B cell (primary cell): ENCODE data around the gene PMPCA. TPM values are rescaled to one million over a fixed set of nuclear protein-coding genes. Genes with fewer than 3 reads are reported as not detected.

Experiments used
- ATAC-seq: fragments of 200-7000 bp; cut with Tn5 transposase; one replicate; pipeline ENCODE4 v1.10.0; 2021; ENCODE audit warnings: low read depth, mild to moderate bottlenecking, moderate number of reproducible peaks, moderate library complexity
- CTCF ChIA-PET: fragments of 350-600 bp; sonication (Branson Sonifier 250); formaldehyde crosslinking; loops from one replicate; lab custom pipeline; 2021; ENCODE audit warnings: antibody characterized with exemption, inconsistent platforms; lab: Charles Lee
- POLR2A ChIA-PET: fragments of 350-600 bp; sonication (Branson Sonifier 250); formaldehyde crosslinking; loops from one replicate; lab custom pipeline; 2021; ENCODE audit warnings: antibody characterized with exemption; lab: Charles Lee
- DNase-seq: peaks from one replicate; pipeline ENCODE4 v3.0.0; 2013
- H2AFZ ChIP-seq: 2 replicates; pipeline ENCODE4 v1.6.1; 2012; ENCODE audit warnings: mild to moderate bottlenecking, low read depth, low read length; ENCODE audit not compliant: insufficient read depth, poor library complexity, severe bottlenecking
- H3K27ac ChIP-seq, 2 donors: 1 replicate in 1 of 2; 2 replicates in 1 of 2; pipeline ENCODE4 v1.5.1; 2012 to 2013; ENCODE audit warnings: low read length in 2 of 2, mild to moderate bottlenecking in 2 of 2, moderate library complexity in 1 of 2
- H3K27me3 ChIP-seq, 4 experiments: fragments of 200-600 bp in 1 of 4; sonication (generic) in 1 of 4; replicated peaks in 1 of 4; 1 replicate in 2 of 4; 2 replicates in 2 of 4; pipeline versions ENCODE4 v1.6.1 to v1.7.0; 2013 to 2016; ENCODE audit warnings: low read length in 3 of 4, mild to moderate bottlenecking in 2 of 4, mixed read lengths in 1 of 4, moderate library complexity in 1 of 4; ENCODE audit not compliant: insufficient read depth in 4 of 4, control insufficient read depth in 3 of 4; ENCODE audit errors: control extremely low read depth in 1 of 4
- H3K36me3 ChIP-seq, 2 experiments: replicated peaks in 1 of 2; 1 replicate in 1 of 2; 2 replicates in 1 of 2; pipeline versions ENCODE4 v1.6.1 to v1.7.1; 2013; ENCODE audit warnings: low read length in 1 of 2; ENCODE audit not compliant: insufficient read depth in 2 of 2, control insufficient read depth in 1 of 2; ENCODE audit errors: control extremely low read depth in 1 of 2, extremely low read depth in 1 of 2
- H3K4me1 ChIP-seq, 2 donors: fragments of 200-600 bp in 1 of 2; sonication (generic) in 1 of 2; 1 replicate in 1 of 2; 2 replicates in 1 of 2; pipeline versions ENCODE4 v1.5.1 to v1.6.1; 2013 to 2017; ENCODE audit warnings: low read length in 2 of 2; ENCODE audit not compliant: control insufficient read depth in 2 of 2, insufficient read depth in 2 of 2
- H3K4me2 ChIP-seq: replicated peaks from 2 replicates; pipeline ENCODE3; 2012; ENCODE audit warnings: mild to moderate bottlenecking, low read depth, low read length; ENCODE audit not compliant: poor library complexity, severe bottlenecking
- H3K4me3 ChIP-seq, 5 experiments: fragments of 200-600 bp in 1 of 5; sonication (generic) in 1 of 5; 1 replicate in 3 of 5; 2 replicates in 2 of 5; pipeline versions ENCODE4 v1.5.1 to v1.7.0; 2011 to 2016; ENCODE audit warnings: low read length in 4 of 5, mild to moderate bottlenecking in 4 of 5, low read depth in 2 of 5, control low read depth in 1 of 5, moderate library complexity in 1 of 5; ENCODE audit not compliant: insufficient read depth in 1 of 5; ENCODE audit errors: control extremely low read depth in 1 of 5, extremely low read depth in 1 of 5
- H3K79me2 ChIP-seq: fragments of 200-600 bp; sonication (generic); one replicate; pipeline ENCODE4 v1.6.0; 2016; ENCODE audit warnings: low read length; ENCODE audit not compliant: control insufficient read depth, insufficient read depth
- H3K9ac ChIP-seq: fragments of 200-600 bp; sonication (generic); 2 replicates; pipeline ENCODE4 v1.6.1; 2017; ENCODE audit warnings: mild to moderate bottlenecking, low read length, moderate library complexity
- H3K9me3 ChIP-seq, 3 donors: one replicate each; pipeline versions ENCODE4 v1.6.1 to v1.7.1; 2013; ENCODE audit warnings: low read length in 2 of 3; ENCODE audit not compliant: control insufficient read depth in 2 of 3, insufficient read depth in 1 of 3; ENCODE audit errors: control extremely low read depth in 1 of 3
- H4K20me1 ChIP-seq: 2 replicates; pipeline ENCODE4 v1.6.0; 2012; ENCODE audit warnings: mild to moderate bottlenecking, low read length; ENCODE audit not compliant: insufficient read depth, control insufficient read depth, poor library complexity, severe bottlenecking
- H3K27ac Mint-ChIP-seq: one replicate; pipeline ENCODE4 v1.8.0; 2021; ENCODE audit warnings: mixed read lengths
- H3K27me3 Mint-ChIP-seq: one replicate; pipeline ENCODE4 v1.8.0; 2021; ENCODE audit warnings: mixed read lengths
- H3K4me1 Mint-ChIP-seq: one replicate; pipeline ENCODE4 v1.8.0; 2021; ENCODE audit warnings: mixed read lengths
- H3K4me3 Mint-ChIP-seq: one replicate; pipeline ENCODE4 v1.8.0; 2021; ENCODE audit warnings: mixed read lengths
- H3K9me3 Mint-ChIP-seq: one replicate; pipeline ENCODE4 v1.8.0; 2022; ENCODE audit warnings: mixed read lengths; ENCODE audit not compliant: insufficient read depth
- EZH2 ChIP-seq: IDR thresholded peaks from 2 replicates; pipeline ENCODE4 v1.6.1; 2012; ENCODE audit warnings: borderline replicate concordance, low read depth, mild to moderate bottlenecking, moderate library complexity, low read length; ENCODE audit not compliant: insufficient read depth, poor library complexity, severe bottlenecking
- WGBS: methylation state at CpG from one replicate; pipeline ENCODE4 v1.1.5; 2013; ENCODE audit warnings: missing lambda C conversion rate; ENCODE audit not compliant: insufficient coverage; 5-methylcytosine and 5-hydroxymethylcytosine counted together
- intact Hi-C: fragments of 100-400 bp; cut with micrococcal nuclease; formaldehyde crosslinking; loops from one replicate; pipeline ENCODE4 v1.10.0; 2022
- polyA plus RNA-seq: library from polyadenylated mRNA; depleted of rRNA; stranded (reverse); fragments of >200 nt; gene quantifications from 2 replicates; pipeline ENCODE4 v1.2.3, GENCODE V29; 2012
- total RNA-seq, 2 donors: library from RNA; stranded (reverse); fragments of 120-200 nt in 1 of 2; gene quantifications; 1 replicate in 1 of 2; 2 replicates in 1 of 2; pipeline versions ENCODE4 v1.2.3 to v1.2.4, GENCODE V29; 2013 to 2022
- TF ChIP-seq, protein P1 (sequence below): fragments of 200-600 bp; IDR thresholded peaks from one replicate; pipeline ENCODE4 v1.8.0; 2022; ENCODE audit warnings: antibody characterized with exemption, mild to moderate bottlenecking

The PMPCA gene
- total and polyA plus RNA-seq, 2 donors (not counting 1 experiment from before 2014, with no cell fraction given), result 64.4 to 72.2 TPM

GRCh38 chr9:136411378-136411777 is 920 bp downstream of the PMPCA start:
- ATAC-seq (no peak), DNase-seq (no peak)
- intact Hi-C loops, result loop anchor here (2.0 kb wide), 1 partner anchor 27 kb away; the partner anchor contains the start of gene INPP5E
- H3K9ac ChIP-seq, result peak overlapping the region; percentile 84
- H3K4me2 ChIP-seq, result peak overlapping the region; percentile 91
- peak overlapping the region; percentile 76 for H2AFZ ChIP-seq
- POLR2A ChIA-PET, result interaction anchor here (0.8 to 1.0 kb wide), 2 partner anchors 11 to 48 kb away, joined by 3 to 4 read pairs; partner anchors contain the start of genes DNLZ and SNAPC4
- H3K9me3 ChIP-seq, result no peaks in the 10 kb centered on the region
- peak overlapping the region; percentile 90 for H3K4me3 Mint-ChIP-seq
- H3K27me3 Mint-ChIP-seq, result no peaks in the 10 kb centered on the region
- peaks cover 25 to 34% of the 10 kb centered on the region in 2 donors for H3K4me1 ChIP-seq
- H3K9me3 Mint-ChIP-seq, result no peaks in the 10 kb centered on the region
- CTCF ChIA-PET, result interaction anchor here (1.3 kb wide), 1 partner anchor 48 kb away, joined by 5 read pairs; the partner anchor contains the start of gene DNLZ
- peak overlapping the region; percentile 91 for H3K27ac Mint-ChIP-seq
- H3K4me3 ChIP-seq, result peak overlapping the region; percentile 22 to 96 (median 81)
- peaks cover 0 to 52% of the 10 kb centered on the region in 2 experiments for H3K36me3 ChIP-seq
- 67% methylated on average over 4 of the region's 4 CpGs for WGBS
- peak overlapping the region; percentile 80 to 91 for H3K27ac ChIP-seq
- peaks cover 52% of the 10 kb centered on the region for H4K20me1 ChIP-seq
- H3K27me3 ChIP-seq, result no peaks in the 10 kb centered on the region
- peaks cover 34% of the 10 kb centered on the region for H3K4me1 Mint-ChIP-seq
- TF ChIP-seq, protein P1, sequence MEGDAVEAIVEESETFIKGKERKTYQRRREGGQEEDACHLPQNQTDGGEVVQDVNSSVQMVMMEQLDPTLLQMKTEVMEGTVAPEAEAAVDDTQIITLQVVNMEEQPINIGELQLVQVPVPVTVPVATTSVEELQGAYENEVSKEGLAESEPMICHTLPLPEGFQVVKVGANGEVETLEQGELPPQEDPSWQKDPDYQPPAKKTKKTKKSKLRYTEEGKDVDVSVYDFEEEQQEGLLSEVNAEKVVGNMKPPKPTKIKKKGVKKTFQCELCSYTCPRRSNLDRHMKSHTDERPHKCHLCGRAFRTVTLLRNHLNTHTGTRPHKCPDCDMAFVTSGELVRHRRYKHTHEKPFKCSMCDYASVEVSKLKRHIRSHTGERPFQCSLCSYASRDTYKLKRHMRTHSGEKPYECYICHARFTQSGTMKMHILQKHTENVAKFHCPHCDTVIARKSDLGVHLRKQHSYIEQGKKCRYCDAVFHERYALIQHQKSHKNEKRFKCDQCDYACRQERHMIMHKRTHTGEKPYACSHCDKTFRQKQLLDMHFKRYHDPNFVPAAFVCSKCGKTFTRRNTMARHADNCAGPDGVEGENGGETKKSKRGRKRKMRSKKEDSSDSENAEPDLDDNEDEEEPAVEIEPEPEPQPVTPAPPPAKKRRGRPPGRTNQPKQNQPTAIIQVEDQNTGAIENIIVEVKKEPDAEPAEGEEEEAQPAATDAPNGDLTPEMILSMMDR, result no peak
- no peak for TF ChIP-seq EZH2
- peaks cover 69% of the 10 kb centered on the region for H3K79me2 ChIP-seq

DNA sequence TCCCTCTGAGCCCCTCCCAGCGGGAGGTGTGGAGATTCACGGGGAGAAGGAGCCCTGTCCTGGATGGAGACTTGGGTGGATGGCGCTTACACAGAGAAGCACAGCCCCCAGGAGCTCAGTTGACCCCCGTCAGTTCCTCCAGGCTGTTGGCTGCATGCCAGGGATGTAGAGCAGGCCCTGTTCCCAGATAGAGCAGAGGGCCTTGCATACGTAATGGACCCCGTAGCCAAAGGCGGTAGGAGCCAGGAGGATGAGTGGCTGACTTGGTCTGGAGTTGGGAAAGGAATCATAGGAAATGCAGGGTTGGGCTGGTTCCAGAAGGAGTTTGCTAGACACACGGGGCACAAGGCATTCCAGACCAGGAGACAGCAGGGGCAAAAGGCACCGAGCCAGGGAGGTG is 2.5 kb downstream of the PMPCA start:
- peaks cover 25 to 32% of the 10 kb centered on the region in 2 donors for H3K4me1 ChIP-seq
- no peaks in the 10 kb centered on the region for H3K27me3 ChIP-seq
- peaks cover 45% of the 10 kb centered on the region for H4K20me1 ChIP-seq
- no peak overlapping the region for H2AFZ ChIP-seq
- H3K27ac ChIP-seq, result no peak overlapping the region
- no peak for DNase-seq
- H3K27me3 Mint-ChIP-seq, result no peaks in the 10 kb centered on the region
- H3K79me2 ChIP-seq, result peaks cover 62% of the 10 kb centered on the region
- no peaks in the 10 kb centered on the region for H3K9me3 Mint-ChIP-seq
- no peak for ATAC-seq
- 96% methylated on average over 9 of the region's 9 CpGs for WGBS
- no peak for TF ChIP-seq EZH2
- TF ChIP-seq, protein P1, result no peak
- POLR2A ChIA-PET, result no interaction called here
- H3K4me3 ChIP-seq, result no peak overlapping the region
- H3K4me1 Mint-ChIP-seq, result peaks cover 31% of the 10 kb centered on the region
- CTCF ChIA-PET, result interaction anchor here (1.0 kb wide), 2 partner anchors 26 to 59 kb away, joined by 3 read pairs; no protein-coding TSS in a partner anchor
- no peak overlapping the region for H3K9ac ChIP-seq
- H3K9me3 ChIP-seq, result no peaks in the 10 kb centered on the region
- intact Hi-C loops, result no loop called here
- H3K36me3 ChIP-seq, result peaks cover 0 to 54% of the 10 kb centered on the region in 2 experiments
- H3K27ac Mint-ChIP-seq, result no peak overlapping the region
- H3K4me2 ChIP-seq, result no peak overlapping the region
- H3K4me3 Mint-ChIP-seq, result no peak overlapping the region
